BJ (cell line): Measurements from ENCODE around the gene LMO1. TPM values are rescaled to one million over a fixed set of nuclear protein-coding genes. Genes with fewer than 3 reads are reported as not detected.

Experiments
- CTCF ChIA-PET: fragments of 350-600 bp; formaldehyde crosslinking; extraction: SDS; loops from one replicate; lab custom pipeline; 2021; ENCODE audit warnings: antibody characterized with exemption, inconsistent platforms; lab: Yijun Ruan, JAX
- POLR2A ChIA-PET: fragments of 300-600 bp; sonication (Branson Sonifier 250); formaldehyde crosslinking; extraction: SDS; loops from one replicate; lab custom pipeline; 2021; ENCODE audit warnings: antibody characterized with exemption; lab: Charles Lee
- DNase-seq: peaks from one replicate; pipeline ENCODE4 v3.0.0-alpha.2; 2011; ENCODE audit warnings: low read depth
- H3K27me3 ChIP-seq: 2 replicates; pipeline ENCODE4 v1.6.0; 2011; ENCODE audit warnings: low read length; ENCODE audit not compliant: control insufficient read depth, insufficient read depth
- H3K36me3 ChIP-seq: 2 replicates; pipeline ENCODE4 v1.5.1; 2011; ENCODE audit warnings: low read length; ENCODE audit not compliant: control insufficient read depth, insufficient read depth
- H3K4me3 ChIP-seq: 2 replicates; pipeline ENCODE4 v1.5.1; 2011; ENCODE audit warnings: low read depth, mild to moderate bottlenecking, control low read depth, low read length
- polyA plus RNA-seq: library from polyadenylated mRNA; depleted of rRNA; stranded (reverse); fragments of >200 nt; gene quantifications from 2 replicates; pipeline ENCODE4 v1.2.3, GENCODE V29; 2011
- TF ChIP-seq, protein P1 (sequence below): IDR thresholded peaks from 2 replicates; pipeline ENCODE4 v1.5.1; 2011; ENCODE audit warnings: low read depth, mild to moderate bottlenecking, control low read depth, inconsistent platforms, low read length, moderate library complexity; ENCODE audit not compliant: insufficient read depth

Gene LMO1
- polyA plus RNA-seq, 1 experiment = not detected

DNA sequence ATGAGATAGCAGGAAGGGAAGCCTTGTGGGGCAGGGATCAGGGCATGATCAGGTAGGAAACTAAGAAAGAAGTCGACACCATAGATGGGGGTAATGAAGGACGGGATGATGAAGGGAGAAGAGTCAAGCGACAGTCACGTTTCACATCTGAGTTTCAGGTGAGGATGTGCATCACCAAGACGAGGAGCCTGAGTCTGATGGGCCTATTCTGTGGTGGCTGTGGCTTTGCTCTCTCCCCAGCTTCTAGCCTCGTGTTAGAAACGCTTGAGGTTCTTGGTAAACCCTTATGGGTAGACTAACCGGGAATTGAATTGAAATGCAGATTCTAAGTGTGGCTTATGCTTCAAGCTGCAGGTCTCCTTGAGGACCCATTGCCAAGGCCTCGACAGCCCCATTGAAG is 45.6 kb upstream of the LMO1 start:
- TF ChIP-seq, protein P1, sequence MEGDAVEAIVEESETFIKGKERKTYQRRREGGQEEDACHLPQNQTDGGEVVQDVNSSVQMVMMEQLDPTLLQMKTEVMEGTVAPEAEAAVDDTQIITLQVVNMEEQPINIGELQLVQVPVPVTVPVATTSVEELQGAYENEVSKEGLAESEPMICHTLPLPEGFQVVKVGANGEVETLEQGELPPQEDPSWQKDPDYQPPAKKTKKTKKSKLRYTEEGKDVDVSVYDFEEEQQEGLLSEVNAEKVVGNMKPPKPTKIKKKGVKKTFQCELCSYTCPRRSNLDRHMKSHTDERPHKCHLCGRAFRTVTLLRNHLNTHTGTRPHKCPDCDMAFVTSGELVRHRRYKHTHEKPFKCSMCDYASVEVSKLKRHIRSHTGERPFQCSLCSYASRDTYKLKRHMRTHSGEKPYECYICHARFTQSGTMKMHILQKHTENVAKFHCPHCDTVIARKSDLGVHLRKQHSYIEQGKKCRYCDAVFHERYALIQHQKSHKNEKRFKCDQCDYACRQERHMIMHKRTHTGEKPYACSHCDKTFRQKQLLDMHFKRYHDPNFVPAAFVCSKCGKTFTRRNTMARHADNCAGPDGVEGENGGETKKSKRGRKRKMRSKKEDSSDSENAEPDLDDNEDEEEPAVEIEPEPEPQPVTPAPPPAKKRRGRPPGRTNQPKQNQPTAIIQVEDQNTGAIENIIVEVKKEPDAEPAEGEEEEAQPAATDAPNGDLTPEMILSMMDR = no peak
- POLR2A ChIA-PET = no interaction called here
- no peak for DNase-seq
- no peaks in the 10 kb centered on the region for H3K36me3 ChIP-seq
- CTCF ChIA-PET = no interaction called here
- H3K4me3 ChIP-seq = no peak overlapping the region
- no peaks in the 10 kb centered on the region for H3K27me3 ChIP-seq

DNA sequence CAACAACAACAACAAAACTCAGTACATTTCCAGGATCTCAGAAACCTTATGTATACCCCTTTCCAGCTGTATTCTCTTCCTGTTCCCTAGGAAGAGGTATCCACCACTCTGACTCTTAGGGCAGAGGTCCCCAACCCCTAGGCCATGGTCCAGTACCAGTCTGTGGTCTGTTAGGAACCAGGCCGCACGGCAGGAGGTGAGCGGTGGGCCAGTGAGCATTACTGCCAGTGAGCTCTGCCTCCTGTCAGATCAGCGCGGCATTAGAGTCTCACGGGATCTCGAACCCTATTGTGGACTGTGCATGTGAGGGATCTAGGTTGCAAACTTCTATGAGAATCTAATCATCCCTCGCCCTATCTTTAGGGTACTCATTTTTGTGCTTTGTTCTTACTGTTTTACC is 43.9 kb upstream of the LMO1 start:
- ChIA-PET CTCF (interaction anchor here (1.4 kb wide), 1 partner anchor 11 kb away, joined by 3 read pairs; no protein-coding TSS in a partner anchor), POLR2A (no interaction called here)
- TF ChIP-seq, protein P1 = no peak
- Histone ChIP-seq H3K36me3 (no peaks in the 10 kb centered on the region), H3K4me3 (no peak overlapping the region), H3K27me3 (no peaks in the 10 kb centered on the region)
- DNase-seq = no peak

DNA sequence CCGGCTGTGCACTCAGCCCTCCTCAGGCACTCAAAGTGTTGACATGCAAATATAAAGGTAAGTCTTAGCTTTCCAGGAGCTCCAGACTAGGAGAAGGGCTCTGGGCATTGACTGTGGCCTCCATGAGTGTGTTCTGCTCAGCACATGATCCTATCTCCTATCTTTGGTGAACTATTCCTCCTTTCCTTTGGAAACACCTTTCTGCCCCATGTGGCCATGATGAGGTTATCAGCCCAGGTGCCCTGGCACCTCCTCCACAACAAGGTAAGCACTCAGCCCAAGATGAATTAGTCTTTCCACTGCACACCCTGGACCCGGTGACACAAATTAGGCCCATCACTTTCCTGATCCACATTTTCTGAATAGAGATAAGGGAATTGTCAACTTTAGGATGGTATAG is 37.9 kb upstream of the LMO1 start:
- TF ChIP-seq, protein P1 = no peak
- no peak for DNase-seq
- Histone ChIP-seq H3K4me3 (no peak overlapping the region), H3K36me3 (no peaks in the 10 kb centered on the region), H3K27me3 (peaks cover 3% of the 10 kb centered on the region; the same call in 1 of the 2 replicates)
- ChIA-PET CTCF (no interaction called here), POLR2A (no interaction called here)

DNA sequence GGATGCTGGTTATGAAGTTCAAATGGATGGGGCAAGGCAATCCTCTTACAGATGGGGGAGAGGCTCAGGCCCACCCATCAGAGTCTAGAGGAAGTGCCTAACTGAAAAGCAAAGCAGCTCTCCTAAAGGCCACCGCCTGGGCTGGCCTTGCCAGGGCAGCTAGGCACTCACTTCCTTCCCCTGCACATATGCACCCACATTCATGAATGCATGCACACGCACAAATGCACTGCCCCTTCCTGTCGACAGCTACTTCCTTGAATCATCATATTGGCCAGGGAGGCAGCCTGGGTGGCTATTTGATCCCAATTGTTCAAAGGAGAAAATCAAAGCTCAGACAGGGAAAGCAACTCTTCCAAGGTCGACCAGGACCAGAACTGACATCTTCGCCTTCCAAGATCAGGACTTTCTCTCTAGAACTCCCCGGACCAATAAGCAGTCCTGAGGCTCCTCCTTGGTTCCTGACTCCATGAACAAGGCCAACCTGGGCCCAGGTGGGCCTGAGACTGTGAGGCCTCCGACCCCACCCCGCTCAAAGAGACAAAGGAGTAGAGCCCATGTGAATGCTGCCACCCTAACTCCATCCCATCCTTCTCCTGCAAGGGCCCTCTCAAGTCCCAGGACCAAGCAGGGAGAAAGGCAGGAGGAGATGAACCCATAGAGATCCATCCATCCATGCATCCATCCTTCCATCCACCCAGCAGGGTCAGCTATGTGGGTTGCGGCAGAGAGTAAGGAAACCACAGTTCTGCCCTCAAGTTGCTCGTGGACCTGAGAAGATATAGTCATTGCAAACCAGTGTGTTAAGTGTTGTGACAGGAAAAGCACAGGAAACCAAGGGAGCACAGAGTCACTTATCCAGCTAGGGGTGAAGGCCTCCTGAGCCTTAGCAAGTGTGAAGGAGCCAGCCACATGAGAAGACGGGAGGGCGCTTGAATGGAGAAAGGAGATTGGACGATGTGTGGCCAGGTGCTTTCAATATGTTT is 35.4 kb upstream of the LMO1 start:
- Histone ChIP-seq H3K4me3 (no peak overlapping the region), H3K27me3 (peaks cover 5% of the 10 kb centered on the region; the same call in 1 of the 2 replicates), H3K36me3 (no peaks in the 10 kb centered on the region)
- POLR2A ChIA-PET = interaction anchor here (0.5 kb wide), 1 partner anchor 35 kb away, joined by 7 read pairs; the partner anchor contains the start of gene LMO1
- TF ChIP-seq, protein P1 = no peak
- CTCF ChIA-PET = interaction anchor here (0.5 to 1.4 kb wide), 2 partner anchors 35 to 582 kb away, joined by 3 read pairs; partner anchors contain the start of gene LMO1
- no peak for DNase-seq

DNA sequence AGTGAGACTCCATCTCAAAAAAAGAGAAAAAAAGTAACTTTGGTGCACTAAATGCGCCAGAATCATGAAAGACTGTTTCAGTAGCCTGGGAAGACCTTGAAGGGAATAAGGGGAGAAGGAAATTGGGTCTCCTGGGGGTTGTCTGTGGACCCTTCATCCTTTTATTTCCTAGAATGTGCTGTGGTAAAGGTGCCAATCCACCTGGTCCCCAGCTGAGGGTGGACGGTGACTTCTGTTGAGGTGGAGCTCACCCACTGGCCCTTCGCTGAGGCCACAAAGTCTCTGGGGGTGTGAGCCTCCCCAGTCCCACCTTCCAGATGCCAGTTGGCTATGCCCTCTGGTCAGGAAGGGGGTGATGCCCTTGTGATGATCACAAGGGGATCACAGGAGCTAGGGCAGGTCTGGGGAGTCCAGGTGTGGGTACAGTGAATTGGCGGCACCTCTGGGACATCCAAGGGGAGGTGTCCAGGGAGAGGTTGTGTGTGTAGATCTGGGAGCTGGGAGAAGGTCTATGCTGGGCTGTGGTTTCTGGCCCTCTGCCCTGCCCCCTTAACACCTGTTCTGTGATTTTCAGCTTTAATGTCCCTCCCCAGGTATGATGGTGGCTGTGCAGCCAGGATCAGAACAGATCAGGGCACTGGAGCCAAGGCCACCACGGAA is 34.2 kb upstream of the LMO1 start:
- TF ChIP-seq, protein P1 = no peak
- ChIA-PET CTCF (no interaction called here), POLR2A (no interaction called here)
- Histone ChIP-seq H3K36me3 (no peaks in the 10 kb centered on the region), H3K4me3 (no peak overlapping the region), H3K27me3 (peaks cover 7% of the 10 kb centered on the region)
- no peak for DNase-seq
